Fibroblast of lung (primary cell): ENCODE data around the gene VPS50.

ENCODE experiments used
- CTCF ChIP-seq, 2 donors: IDR thresholded peaks in 1 of 2; conservative IDR thresholded peaks in 1 of 2; 1 replicate in 1 of 2; 2 replicates in 1 of 2; pipeline ENCODE4 v1.5.1; 2011 to 2012; ENCODE audit warnings: low read length in 2 of 2, control low read depth in 1 of 2, inconsistent platforms in 1 of 2, low read depth in 1 of 2, mild to moderate bottlenecking in 1 of 2
- EZH2 ChIP-seq: IDR thresholded peaks from 2 replicates; pipeline ENCODE4 v1.5.1; 2012; ENCODE audit warnings: low read length, control low read depth, mild to moderate bottlenecking; ENCODE audit errors: missing control alignments

GRCh38 chr7:93231259-93231658 lies 907 bp upstream of the VPS50 start:
- TF ChIP-seq CTCF (conservative IDR thresholded peaks at IDR 0.05 in 1 of 2, IDR thresholded peaks at IDR 0.05 in 1 of 2; ENCODE audit: low read depth in 1 of 2, low read length in 2 of 2), result no peak
- TF ChIP-seq EZH2, result no peak
